DMS53 treated with DMSO at 0.1 percent for 48 hours (cell line): ENCODE data around the gene FAM43B.
"Not testable (repeated sequence)": the region's sequence is repeated elsewhere in the genome, so short reads cannot be mapped to it uniquely, and the experiment has no call there.

Experiments used
- DNase-seq: peaks from one replicate; lab custom pipeline; 2025; ENCODE audit not compliant: unreplicated experiment; lab: John Stamatoyannopoulos, UW

The FAM43B gene, protein sequence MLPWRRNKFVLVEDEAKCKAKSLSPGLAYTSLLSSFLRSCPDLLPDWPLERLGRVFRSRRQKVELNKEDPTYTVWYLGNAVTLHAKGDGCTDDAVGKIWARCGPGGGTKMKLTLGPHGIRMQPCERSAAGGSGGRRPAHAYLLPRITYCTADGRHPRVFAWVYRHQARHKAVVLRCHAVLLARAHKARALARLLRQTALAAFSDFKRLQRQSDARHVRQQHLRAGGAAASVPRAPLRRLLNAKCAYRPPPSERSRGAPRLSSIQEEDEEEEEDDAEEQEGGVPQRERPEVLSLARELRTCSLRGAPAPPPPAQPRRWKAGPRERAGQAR

DNA sequence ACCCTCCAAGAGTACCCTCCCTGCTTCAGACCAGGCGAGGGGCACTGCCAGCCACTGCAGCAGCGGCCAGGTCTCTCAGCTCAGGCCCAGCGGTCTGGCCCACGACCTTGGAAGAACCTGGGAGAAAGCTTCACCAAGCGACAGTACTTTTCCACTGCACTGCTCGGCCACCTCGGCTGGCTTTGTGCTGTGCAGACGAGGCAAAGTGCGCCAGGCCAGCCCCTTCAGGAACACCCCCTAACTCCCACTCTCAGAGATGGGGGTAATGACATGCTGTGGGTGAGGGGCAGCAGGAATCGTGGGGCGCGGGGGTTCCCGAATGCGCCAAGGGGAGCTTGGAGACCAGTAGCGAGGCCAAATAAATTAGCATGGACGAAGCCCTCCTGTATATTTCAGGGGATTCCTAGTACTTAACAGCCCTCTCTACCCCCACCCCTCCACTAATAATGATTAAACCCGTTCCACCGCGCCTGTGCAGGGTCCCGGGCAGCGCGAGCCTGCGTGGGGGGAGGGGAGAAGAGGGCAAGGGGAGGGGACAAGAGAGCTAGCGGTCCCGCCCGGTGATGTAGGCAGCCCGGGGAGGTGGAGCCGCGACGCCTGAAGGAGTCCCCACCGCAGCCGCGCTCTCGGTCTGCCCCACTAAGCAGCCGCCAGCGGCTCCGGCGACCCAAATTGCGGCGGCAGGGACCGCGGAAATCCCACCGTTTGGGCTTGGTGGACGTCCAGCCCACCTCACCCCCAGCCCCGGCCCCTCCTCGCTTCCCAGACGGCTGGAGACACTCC is at the start of gene FAM43B:
Gene FAM43B (plus strand): TSS at position 629 of the 783 bp plus-strand sequence. CDS start 401 bp downstream, outside the sequence.
- no peak for DNase-seq

GRCh38 chr1:20505488-20505887 is 46.9 kb upstream of the FAM43B start:
- DNase-seq: no peak

GRCh38 chr1:20507248-20507563 is 45.2 kb upstream of the FAM43B start:
- DNase-seq: no peak

- peak; percentile 55 for DNase-seq
Observed at GRCh38 chr1:20507564-20508410, 44.6 kb upstream of the FAM43B start, which contains the start of gene MUL1. TSS of gene MUL1 (minus strand) at chr1:20508151. CDS start at chr1:20508024, 127 bp downstream.

GRCh38 chr1:20508411-20508771 is 44.0 kb upstream of the FAM43B start:
- DNase-seq: no peak

DNA sequence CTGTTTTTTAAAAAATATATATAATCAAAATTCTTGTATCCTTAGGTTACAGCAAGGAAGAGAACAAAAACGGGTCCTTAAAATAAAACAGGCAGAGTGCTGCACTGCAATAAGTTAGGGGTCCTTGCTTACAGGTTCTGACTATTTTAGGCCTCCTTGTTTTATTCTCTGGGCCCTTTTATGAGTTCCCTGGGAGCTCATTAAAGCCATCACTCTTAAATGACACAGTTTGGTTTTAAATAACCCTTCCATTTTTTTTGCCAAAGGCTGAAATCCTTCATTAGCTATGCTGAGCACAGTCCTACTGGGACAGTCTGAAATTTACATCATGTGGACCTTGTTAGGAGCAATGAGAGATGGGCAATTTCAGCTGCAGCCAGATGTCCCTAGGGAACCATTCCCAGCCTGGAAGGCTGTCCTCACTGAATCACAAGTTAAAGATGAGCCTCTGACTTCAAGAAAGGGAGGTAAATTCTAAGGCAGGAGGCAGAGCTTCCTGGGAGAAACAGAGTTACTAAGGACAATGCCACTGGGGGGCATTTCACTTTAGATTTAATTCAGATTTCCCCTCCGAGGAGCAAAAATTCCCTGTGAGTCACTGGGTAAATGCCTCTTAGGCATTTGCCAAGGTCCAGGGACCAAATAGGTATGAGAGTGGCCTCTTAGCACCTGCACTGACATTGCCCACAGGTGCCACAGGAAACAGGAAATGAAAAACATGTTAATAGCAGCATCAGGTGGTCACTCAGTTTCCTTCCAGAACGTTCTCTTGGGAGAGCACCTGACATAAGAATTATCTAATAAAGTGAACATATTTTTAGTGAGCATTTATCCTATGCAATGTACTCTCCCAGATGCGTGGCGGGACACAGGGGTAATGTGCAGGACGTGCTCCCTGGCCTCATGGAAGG is 40.6 kb upstream of the FAM43B start:
- DNase-seq: no peak

DNA sequence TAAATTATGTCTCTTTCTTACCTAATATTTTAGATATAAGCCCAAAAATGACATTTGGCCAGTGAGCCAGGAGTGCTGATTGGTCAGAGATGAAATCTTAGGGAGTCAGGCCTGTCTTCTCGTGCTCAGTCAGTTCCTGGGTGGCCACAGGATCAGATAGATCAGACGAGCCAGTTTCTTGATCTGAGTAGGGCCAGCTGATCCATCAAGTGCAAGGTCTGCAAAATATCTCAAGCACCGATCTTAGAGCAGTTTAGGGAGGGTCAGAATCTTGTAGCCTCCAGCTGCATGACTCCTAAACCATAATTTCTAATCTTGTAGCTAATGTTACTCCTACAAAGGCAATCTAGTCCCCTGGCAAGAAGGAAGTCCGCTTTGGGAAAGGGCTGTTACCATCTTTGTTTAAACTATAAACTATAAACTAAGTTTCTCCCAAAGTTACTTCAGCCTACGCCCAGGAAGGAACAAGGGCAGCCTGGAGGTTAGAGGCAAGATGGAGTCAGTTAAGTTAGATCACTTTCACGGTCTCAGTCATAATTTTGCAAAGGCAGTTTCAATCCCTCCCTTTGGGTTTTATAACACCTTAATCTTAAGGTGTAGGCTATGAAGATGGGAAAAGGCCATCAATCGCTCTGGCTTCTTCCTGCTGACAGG is 32.6 kb upstream of the FAM43B start:
- DNase-seq: not testable (repeated sequence)

GRCh38 chr1:20521960-20522861 is 30.2 kb upstream of the FAM43B start:
- peak; percentile 64 for DNase-seq

DNA sequence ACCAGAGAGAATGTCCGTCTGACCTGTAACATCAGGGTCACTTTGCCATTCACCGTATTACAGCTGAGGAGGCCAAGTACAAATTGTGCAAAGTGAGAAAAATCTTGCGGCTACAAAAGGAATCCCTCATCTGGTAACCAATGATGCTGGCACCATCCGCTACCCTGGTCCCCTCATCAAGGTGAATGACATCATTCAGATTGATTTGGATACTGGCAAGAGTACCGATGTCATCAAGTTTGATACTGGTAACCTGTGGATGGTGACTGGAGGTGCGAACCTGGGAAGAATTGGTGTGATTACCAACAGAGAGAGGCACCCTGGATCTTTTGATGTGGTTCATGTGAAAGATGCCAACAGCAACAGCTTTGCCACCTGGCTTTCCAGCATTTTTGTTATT is 26.1 kb upstream of the FAM43B start:
- no peak for DNase-seq

DNA sequence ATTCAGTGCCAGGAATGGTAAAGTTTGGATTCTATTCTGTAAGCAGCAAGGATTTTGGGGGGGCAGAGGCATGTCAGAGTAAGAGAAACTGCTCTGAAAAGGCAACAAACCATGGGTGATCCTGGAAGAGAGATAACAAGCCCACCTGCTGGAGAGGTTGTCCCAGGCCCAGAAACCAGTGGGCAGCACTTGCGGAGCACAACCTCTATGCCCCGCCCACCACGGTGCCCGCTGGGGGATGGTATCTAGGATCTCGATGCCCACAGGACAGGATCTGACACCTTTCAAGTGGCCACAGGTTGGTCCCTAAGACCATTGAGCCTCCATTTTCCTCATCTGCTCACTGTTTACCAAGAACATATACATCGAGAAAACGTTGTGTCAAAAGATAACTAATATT is 24.2 kb upstream of the FAM43B start:
- no peak for DNase-seq

DNA sequence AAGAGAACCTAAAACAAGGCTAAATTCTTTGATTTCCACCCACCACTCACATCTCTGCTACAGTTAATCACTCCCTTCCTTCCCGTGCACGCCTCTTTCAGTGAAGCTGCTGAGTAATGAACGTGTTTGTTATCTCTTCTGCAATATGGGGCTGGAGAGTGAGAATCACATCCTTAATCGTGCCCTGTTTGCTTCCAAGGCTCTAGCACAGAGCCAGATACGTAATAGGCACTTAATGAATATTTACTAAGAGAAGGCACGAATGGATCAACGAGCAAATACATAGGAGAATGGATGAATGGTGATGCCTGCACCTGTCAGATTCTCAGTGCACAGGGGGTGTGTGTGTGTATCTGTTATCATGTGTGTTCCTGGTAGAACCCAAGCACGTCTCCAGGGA is 22.1 kb upstream of the FAM43B start:
- DNase-seq: no peak

GRCh38 chr1:20530901-20531300 is 21.5 kb upstream of the FAM43B start:
- no peak for DNase-seq

GRCh38 chr1:20533635-20534034 is 18.7 kb upstream of the FAM43B start:
- DNase-seq: no peak

GRCh38 chr1:20534659-20535417 is 17.5 kb upstream of the FAM43B start:
- no peak for DNase-seq

DNA sequence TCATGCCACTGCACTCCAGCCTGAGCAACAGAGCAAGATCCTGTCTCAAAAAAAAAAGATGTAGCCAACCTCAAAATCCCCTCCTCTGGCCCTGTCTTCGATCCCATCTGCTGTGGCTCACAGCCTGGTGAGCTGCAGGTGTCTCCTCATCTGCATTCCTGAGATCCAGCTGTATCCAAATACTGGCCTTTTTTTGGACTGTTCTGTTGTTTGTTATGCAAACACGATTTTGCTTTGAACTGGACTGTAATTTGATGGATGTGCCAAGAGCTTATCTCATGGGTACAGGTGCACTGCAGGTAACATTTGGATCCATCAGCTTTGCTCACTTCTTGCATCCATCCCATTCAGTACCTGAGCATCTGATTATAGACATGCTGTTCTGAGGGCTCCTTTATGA is 14.1 kb upstream of the FAM43B start:
- peak; percentile 82 for DNase-seq

- DNase-seq: peak; percentile 44
Observed at GRCh38 chr1:20538760-20539551, 13.4 kb upstream of the FAM43B start.

- DNase-seq: no peak
Observed at GRCh38 chr1:20540281-20540680, 12.1 kb upstream of the FAM43B start.
